Sciatic nerve (tissue), 2 donors: Measurements from ENCODE around the gene OCA2. TPM values are rescaled to one million over a fixed set of nuclear protein-coding genes. Genes with fewer than 3 reads are reported as not detected.
"Not testable (repeated sequence)": the region's sequence is repeated elsewhere in the genome, so short reads cannot be mapped to it uniquely, and the experiment has no call there.

Experiments used
- ATAC-seq: fragments of 200-7000 bp; cut with Tn5 transposase; one replicate; pipeline ENCODE4 v1.9.1; 2020; ENCODE audit warnings: mild to moderate bottlenecking, moderate library complexity
- DNase-seq: peaks from one replicate; pipeline ENCODE4 v3.0.0-alpha.2; 2020; ENCODE audit warnings: low spot score
- intact Hi-C: fragments of 100-400 bp; cut with DNase I; formaldehyde crosslinking; loops from one replicate; pipeline ENCODE4 v1.14.2; 2022
- total RNA-seq: library from RNA; stranded (reverse); fragmentation: NEBNext Ultra II Directional; extraction: Animal tissue kit (Norgen Biotek cat#: 25700); gene quantifications from one replicate; pipeline ENCODE4 v1.2.1, GENCODE V29; 2021
- donor health status: DM: no; HTN: no; CAD: no.
- donor health status: DM: no; HTN: no; CAD: no.

Gene OCA2
- total RNA-seq, 1 donor from 2014 or later: 0.98 TPM

GRCh38 chr15:28017423-28017924 lies 81.6 kb downstream of the OCA2 start:
- intact Hi-C loops: no loop called here

GRCh38 chr15:28015855-28016254 lies 83.3 kb downstream of the OCA2 start:
- no peak for DNase-seq
- ATAC-seq: no peak
- intact Hi-C loops: no loop called here

More at GRCh38 chr15:28017423-28017924, 81.6 kb downstream of the OCA2 start:
- ATAC-seq (no peak), DNase-seq (no peak)

- ATAC-seq (no peak), DNase-seq (no peak)
- intact Hi-C loops: no loop called here
Observed at GRCh38 chr15:28014623-28015200, 84.4 kb downstream of the OCA2 start.

GRCh38 chr15:28013976-28014375 lies 85.1 kb downstream of the OCA2 start:
- intact Hi-C loops: no loop called here
- DNase-seq: no peak
- ATAC-seq: no peak

GRCh38 chr15:28013480-28013879 lies 85.6 kb downstream of the OCA2 start:
- DNase-seq (no peak), ATAC-seq (no peak)
- intact Hi-C loops: no loop called here

GRCh38 chr15:28012231-28012630 lies 86.9 kb downstream of the OCA2 start:
- DNase-seq (no peak), ATAC-seq (no peak)
- intact Hi-C loops: no loop called here

GRCh38 chr15:28008175-28008574 lies 90.9 kb downstream of the OCA2 start:
- ATAC-seq, intact Hi-C loops, DNase-seq: not testable (repeated sequence)

- intact Hi-C loops: no loop called here
- ATAC-seq (no peak), DNase-seq (no peak)
Observed at GRCh38 chr15:28006116-28006905, 92.8 kb downstream of the OCA2 start.

- no peak for DNase-seq
- no peak for ATAC-seq
- intact Hi-C loops: no loop called here
Observed at GRCh38 chr15:28005004-28005527, 94.0 kb downstream of the OCA2 start.

GRCh38 chr15:28004143-28005003 lies 94.7 kb downstream of the OCA2 start:
- intact Hi-C loops: no loop called here
- DNase-seq (no peak), ATAC-seq (peak; percentile 24)

GRCh38 chr15:28003302-28004037 lies 95.6 kb downstream of the OCA2 start:
- DNase-seq (no peak), ATAC-seq (no peak)
- intact Hi-C loops: no loop called here

GRCh38 chr15:28002867-28003266 lies 96.2 kb downstream of the OCA2 start:
- intact Hi-C loops: no loop called here
- DNase-seq: no peak
- no peak for ATAC-seq

GRCh38 chr15:28002136-28002861 lies 96.8 kb downstream of the OCA2 start:
- DNase-seq: no peak
- intact Hi-C loops: no loop called here
- no peak for ATAC-seq

GRCh38 chr15:28001641-28002040 lies 97.5 kb downstream of the OCA2 start:
- intact Hi-C loops: no loop called here
- ATAC-seq (no peak), DNase-seq (no peak)

GRCh38 chr15:27993996-27994780 lies 104.9 kb downstream of the OCA2 start:
- DNase-seq (no peak), ATAC-seq (no peak)
- intact Hi-C loops: no loop called here

GRCh38 chr15:27993544-27993943 lies 105.6 kb downstream of the OCA2 start:
- intact Hi-C loops: no loop called here
- ATAC-seq: no peak
- DNase-seq: no peak
